HepG2 (cell line): ENCODE measurements around the gene FAM162B. TPM values are rescaled to one million over a fixed set of nuclear protein-coding genes. Genes with fewer than 3 reads are reported as not detected.

Experiments
- PPARG ChIP-seq: conservative IDR thresholded peaks from 2 replicates; pipeline ENCODE4 v1.6.1; 2016; ENCODE audit warnings: missing biosample characterization, missing genetic modification reagents
- ZMAT3 ChIP-seq: sonication (generic); formaldehyde crosslinking; conservative IDR thresholded peaks from 2 replicates; pipeline ENCODE4 v1.7.0; 2021; ENCODE audit warnings: missing genetic modification reagents
- ZNF260 ChIP-seq: sonication (generic); formaldehyde crosslinking; IDR thresholded peaks from 2 replicates; pipeline ENCODE4 v1.4.0; 2020; ENCODE audit warnings: missing genetic modification reagents, low read depth, mild to moderate bottlenecking, borderline replicate concordance
- ZNF30 ChIP-seq: sonication (generic); formaldehyde crosslinking; IDR thresholded peaks from 2 replicates; pipeline ENCODE4 v1.5.0; 2020; ENCODE audit warnings: mild to moderate bottlenecking, missing genetic modification reagents
- ZNF776 ChIP-seq: sonication (generic); formaldehyde crosslinking; IDR thresholded peaks from 2 replicates; pipeline ENCODE4 v1.4.0; 2020; ENCODE audit warnings: mild to moderate bottlenecking, missing genetic modification reagents
- ZNF792 ChIP-seq: IDR thresholded peaks from 2 replicates; pipeline ENCODE4 v1.6.1; 2016
- polyA plus RNA-seq, 8 experiments: library from polyadenylated mRNA; depleted of rRNA in 3 of 8; stranded (reverse) in 7 of 8; unstranded in 1 of 8; fragments of >200 nt; fragmentation: Illumina TruSeq in 4 of 8; extraction: Trizol in 4 of 8; gene quantifications; 2 replicates each; pipeline versions ENCODE4 v1.2.1 to v1.2.3, GENCODE V29; 2011 to 2016; ENCODE audit warnings: low read depth in 4 of 8, missing spikeins in 1 of 8, mixed read lengths in 1 of 8; ENCODE audit not compliant: insufficient read depth in 1 of 8
- total RNA-seq, 5 experiments: library from RNA; depleted of rRNA; stranded (reverse); fragments of >200 nt; fragmentation: Illumina TruSeq; extraction: Trizol; gene quantifications; 2 replicates each; pipeline ENCODE4 v1.2.3, GENCODE V29; 2016; ENCODE audit warnings: low read depth in 1 of 5
- TF ChIP-seq, protein P1 (sequence below): sonication (generic); formaldehyde crosslinking; IDR thresholded peaks from 2 replicates; pipeline ENCODE4 v1.4.0; 2020; ENCODE audit warnings: mild to moderate bottlenecking, missing genetic modification reagents
- TF ChIP-seq, protein P2 (sequence below): sonication (generic); formaldehyde crosslinking; IDR thresholded peaks from 2 replicates; pipeline ENCODE4 v1.5.0; 2020; ENCODE audit warnings: mild to moderate bottlenecking, missing genetic modification reagents, borderline replicate concordance
- TF ChIP-seq, protein P3 (sequence below): sonication (generic); formaldehyde crosslinking; IDR thresholded peaks from 2 replicates; pipeline ENCODE4 v1.8.1; 2023; ENCODE audit warnings: missing genetic modification reagents, inconsistent platforms, borderline replicate concordance
- TF ChIP-seq, protein P4 (sequence below): sonication (generic); formaldehyde crosslinking; IDR thresholded peaks from 2 replicates; pipeline ENCODE4 v1.5.1; 2020; ENCODE audit warnings: mild to moderate bottlenecking, missing genetic modification reagents, moderate library complexity
- TF ChIP-seq, protein P5 (sequence below): sonication (generic); formaldehyde crosslinking; IDR thresholded peaks from 2 replicates; pipeline ENCODE4 v1.5.1; 2020; ENCODE audit warnings: missing genetic modification reagents, mild to moderate bottlenecking, borderline replicate concordance
- TF ChIP-seq, protein P6 (sequence below): sonication (generic); formaldehyde crosslinking; IDR thresholded peaks from 2 replicates; pipeline ENCODE4 v1.8.0; 2023; ENCODE audit warnings: mild to moderate bottlenecking, missing genetic modification reagents

Gene FAM162B
- total and polyA plus RNA-seq, 2 of the 13 experiments (the other 11 are each of a cell fraction or from before 2014, with no cell fraction given) = not detected

DNA sequence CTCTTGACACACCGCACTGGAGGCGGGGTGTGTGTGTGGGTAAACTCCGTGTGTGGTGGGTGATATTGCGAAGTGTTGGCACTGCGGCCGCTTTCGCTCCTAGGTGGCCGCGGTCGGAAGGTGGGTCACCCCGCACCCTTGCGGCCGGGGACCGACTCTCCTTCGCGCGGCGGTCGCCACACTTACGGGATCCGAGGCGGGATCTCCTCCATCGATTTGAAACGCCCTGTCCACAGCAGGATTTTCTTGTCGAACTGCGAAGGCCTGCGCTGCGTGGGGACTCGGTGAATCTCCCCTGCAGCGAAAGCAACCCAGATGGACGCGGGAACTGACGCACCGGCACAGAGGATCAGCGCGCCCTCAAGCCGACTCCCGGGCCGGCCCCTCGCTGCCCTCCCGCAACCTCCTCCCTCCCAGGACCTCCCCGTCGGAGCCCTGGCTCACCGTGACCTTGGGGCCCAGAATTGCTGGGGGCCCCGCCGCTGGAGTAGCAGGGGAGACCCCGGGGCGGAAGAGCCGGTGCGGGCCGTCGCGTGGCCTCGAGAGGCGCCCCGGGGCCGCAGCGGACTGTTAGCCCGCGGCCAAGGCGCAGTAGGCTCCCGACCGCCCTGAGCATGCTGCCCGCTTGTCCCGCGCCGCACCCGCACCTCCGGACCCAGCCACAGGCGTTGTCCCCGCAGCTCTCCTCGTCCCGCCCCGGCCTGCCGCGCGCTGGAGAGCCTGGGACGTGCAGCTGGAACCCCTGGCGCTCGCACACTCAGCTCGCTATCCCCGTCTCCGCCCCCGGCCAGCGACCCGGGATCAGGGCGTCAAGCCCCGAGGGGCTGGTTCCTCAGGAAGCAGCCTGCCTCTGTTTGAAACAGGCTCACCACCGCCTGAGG, at the start of gene FAM162B (continued):
- TF ChIP-seq ZNF260 (CRISPR knock-in tag) = no peak
- TF ChIP-seq, protein P1, sequence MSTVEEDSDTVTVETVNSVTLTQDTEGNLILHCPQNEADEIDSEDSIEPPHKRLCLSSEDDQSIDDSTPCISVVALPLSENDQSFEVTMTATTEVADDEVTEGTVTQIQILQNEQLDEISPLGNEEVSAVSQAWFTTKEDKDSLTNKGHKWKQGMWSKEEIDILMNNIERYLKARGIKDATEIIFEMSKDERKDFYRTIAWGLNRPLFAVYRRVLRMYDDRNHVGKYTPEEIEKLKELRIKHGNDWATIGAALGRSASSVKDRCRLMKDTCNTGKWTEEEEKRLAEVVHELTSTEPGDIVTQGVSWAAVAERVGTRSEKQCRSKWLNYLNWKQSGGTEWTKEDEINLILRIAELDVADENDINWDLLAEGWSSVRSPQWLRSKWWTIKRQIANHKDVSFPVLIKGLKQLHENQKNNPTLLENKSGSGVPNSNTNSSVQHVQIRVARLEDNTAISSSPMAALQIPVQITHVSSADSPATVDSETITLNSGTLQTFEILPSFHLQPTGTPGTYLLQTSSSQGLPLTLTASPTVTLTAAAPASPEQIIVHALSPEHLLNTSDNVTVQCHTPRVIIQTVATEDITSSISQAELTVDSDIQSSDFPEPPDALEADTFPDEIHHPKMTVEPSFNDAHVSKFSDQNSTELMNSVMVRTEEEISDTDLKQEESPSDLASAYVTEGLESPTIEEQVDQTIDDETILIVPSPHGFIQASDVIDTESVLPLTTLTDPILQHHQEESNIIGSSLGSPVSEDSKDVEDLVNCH (CRISPR knock-in tag) = no peak
- TF ChIP-seq, protein P2, sequence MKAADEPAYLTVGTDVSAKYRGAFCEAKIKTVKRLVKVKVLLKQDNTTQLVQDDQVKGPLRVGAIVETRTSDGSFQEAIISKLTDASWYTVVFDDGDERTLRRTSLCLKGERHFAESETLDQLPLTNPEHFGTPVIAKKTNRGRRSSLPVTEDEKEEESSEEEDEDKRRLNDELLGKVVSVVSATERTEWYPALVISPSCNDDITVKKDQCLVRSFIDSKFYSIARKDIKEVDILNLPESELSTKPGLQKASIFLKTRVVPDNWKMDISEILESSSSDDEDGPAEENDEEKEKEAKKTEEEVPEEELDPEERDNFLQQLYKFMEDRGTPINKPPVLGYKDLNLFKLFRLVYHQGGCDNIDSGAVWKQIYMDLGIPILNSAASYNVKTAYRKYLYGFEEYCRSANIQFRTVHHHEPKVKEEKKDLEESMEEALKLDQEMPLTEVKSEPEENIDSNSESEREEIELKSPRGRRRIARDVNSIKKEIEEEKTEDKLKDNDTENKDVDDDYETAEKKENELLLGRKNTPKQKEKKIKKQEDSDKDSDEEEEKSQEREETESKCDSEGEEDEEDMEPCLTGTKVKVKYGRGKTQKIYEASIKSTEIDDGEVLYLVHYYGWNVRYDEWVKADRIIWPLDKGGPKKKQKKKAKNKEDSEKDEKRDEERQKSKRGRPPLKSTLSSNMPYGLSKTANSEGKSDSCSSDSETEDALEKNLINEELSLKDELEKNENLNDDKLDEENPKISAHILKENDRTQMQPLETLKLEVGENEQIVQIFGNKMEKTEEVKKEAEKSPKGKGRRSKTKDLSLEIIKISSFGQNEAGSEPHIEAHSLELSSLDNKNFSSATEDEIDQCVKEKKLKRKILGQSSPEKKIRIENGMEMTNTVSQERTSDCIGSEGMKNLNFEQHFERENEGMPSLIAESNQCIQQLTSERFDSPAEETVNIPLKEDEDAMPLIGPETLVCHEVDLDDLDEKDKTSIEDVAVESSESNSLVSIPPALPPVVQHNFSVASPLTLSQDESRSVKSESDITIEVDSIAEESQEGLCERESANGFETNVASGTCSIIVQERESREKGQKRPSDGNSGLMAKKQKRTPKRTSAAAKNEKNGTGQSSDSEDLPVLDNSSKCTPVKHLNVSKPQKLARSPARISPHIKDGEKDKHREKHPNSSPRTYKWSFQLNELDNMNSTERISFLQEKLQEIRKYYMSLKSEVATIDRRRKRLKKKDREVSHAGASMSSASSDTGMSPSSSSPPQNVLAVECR (CRISPR knock-in tag) = peak; percentile 34; the same call in 1 of the 2 replicates
- TF ChIP-seq, protein P3, sequence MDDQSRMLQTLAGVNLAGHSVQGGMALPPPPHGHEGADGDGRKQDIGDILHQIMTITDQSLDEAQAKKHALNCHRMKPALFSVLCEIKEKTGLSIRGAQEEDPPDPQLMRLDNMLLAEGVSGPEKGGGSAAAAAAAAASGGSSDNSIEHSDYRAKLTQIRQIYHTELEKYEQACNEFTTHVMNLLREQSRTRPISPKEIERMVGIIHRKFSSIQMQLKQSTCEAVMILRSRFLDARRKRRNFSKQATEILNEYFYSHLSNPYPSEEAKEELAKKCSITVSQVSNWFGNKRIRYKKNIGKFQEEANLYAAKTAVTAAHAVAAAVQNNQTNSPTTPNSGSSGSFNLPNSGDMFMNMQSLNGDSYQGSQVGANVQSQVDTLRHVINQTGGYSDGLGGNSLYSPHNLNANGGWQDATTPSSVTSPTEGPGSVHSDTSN = no peak
- TF ChIP-seq PPARG (CRISPR knock-in tag) = no peak
- peak; percentile 55; the same call in 1 of the 2 replicates for TF ChIP-seq ZNF776 (CRISPR knock-in tag)
- TF ChIP-seq ZMAT3 = no peak
- TF ChIP-seq, protein P4, sequence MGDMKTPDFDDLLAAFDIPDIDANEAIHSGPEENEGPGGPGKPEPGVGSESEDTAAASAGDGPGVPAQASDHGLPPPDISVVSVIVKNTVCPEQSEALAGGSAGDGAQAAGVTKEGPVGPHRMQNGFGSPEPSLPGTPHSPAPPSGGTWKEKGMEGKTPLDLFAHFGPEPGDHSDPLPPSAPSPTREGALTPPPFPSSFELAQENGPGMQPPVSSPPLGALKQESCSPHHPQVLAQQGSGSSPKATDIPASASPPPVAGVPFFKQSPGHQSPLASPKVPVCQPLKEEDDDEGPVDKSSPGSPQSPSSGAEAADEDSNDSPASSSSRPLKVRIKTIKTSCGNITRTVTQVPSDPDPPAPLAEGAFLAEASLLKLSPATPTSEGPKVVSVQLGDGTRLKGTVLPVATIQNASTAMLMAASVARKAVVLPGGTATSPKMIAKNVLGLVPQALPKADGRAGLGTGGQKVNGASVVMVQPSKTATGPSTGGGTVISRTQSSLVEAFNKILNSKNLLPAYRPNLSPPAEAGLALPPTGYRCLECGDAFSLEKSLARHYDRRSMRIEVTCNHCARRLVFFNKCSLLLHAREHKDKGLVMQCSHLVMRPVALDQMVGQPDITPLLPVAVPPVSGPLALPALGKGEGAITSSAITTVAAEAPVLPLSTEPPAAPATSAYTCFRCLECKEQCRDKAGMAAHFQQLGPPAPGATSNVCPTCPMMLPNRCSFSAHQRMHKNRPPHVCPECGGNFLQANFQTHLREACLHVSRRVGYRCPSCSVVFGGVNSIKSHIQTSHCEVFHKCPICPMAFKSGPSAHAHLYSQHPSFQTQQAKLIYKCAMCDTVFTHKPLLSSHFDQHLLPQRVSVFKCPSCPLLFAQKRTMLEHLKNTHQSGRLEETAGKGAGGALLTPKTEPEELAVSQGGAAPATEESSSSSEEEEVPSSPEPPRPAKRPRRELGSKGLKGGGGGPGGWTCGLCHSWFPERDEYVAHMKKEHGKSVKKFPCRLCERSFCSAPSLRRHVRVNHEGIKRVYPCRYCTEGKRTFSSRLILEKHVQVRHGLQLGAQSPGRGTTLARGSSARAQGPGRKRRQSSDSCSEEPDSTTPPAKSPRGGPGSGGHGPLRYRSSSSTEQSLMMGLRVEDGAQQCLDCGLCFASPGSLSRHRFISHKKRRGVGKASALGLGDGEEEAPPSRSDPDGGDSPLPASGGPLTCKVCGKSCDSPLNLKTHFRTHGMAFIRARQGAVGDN = peak; percentile 71
- TF ChIP-seq ZNF792 (CRISPR knock-in tag) = no peak
- TF ChIP-seq, protein P5, sequence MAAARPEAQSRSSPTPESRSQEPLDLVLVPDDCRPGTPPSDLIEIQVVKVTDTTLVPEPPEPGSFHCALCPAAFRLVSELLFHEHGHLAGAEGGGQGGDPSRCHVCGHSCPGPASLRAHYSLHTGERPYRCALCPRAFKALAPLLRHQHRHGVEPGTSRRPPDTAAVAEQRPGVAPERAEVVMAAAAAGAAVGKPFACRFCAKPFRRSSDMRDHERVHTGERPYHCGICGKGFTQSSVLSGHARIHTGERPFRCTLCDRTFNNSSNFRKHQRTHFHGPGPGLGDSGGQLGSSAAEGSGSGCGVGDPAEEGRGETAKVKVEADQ (CRISPR knock-in tag) = no peak
- TF ChIP-seq, protein P6, sequence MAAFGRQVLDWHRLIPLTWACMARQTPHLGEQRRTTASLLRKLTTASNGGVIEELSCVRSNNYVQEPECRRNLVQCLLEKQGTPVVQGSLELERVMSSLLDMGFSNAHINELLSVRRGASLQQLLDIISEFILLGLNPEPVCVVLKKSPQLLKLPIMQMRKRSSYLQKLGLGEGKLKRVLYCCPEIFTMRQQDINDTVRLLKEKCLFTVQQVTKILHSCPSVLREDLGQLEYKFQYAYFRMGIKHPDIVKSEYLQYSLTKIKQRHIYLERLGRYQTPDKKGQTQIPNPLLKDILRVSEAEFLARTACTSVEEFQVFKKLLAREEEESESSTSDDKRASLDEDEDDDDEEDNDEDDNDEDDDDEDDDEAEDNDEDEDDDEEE = peak; percentile 47; the same call in 1 of the 2 replicates
- TF ChIP-seq ZNF30 (CRISPR knock-in tag) = peak; percentile 28; the same call in 1 of the 2 replicates
